Karpas-422 (cell line): ENCODE data around the gene TRAK1. TPM values are rescaled to one million over a fixed set of nuclear protein-coding genes. Genes with fewer than 3 reads are reported as not detected.

Experiments
- DNase-seq: peaks from one replicate; pipeline ENCODE4 v3.0.0-alpha.2; 2015
- H2AFZ ChIP-seq: fragments of 200-600 bp; sonication (generic); 2 replicates; pipeline ENCODE4 v1.6.1; 2014; ENCODE audit warnings: antibody characterized with exemption, low read length, mixed read lengths
- H3K27ac ChIP-seq: fragments of 200-600 bp; sonication (generic); 2 replicates; pipeline ENCODE4 v1.5.1; 2014; ENCODE audit warnings: mild to moderate bottlenecking, low read length, moderate library complexity
- H3K27me3 ChIP-seq: fragments of 200-600 bp; sonication (generic); 2 replicates; pipeline ENCODE4 v1.6.1; 2014; ENCODE audit warnings: low read length, mixed read lengths
- H3K36me3 ChIP-seq: fragments of 200-600 bp; sonication (generic); 2 replicates; pipeline ENCODE4 v1.6.1; 2014; ENCODE audit warnings: low read length, mixed read lengths; ENCODE audit not compliant: insufficient read depth
- H3K4me1 ChIP-seq: fragments of 200-600 bp; sonication (generic); 2 replicates; pipeline ENCODE4 v1.6.1; 2014; ENCODE audit warnings: mild to moderate bottlenecking, low read length, mixed read lengths
- H3K4me2 ChIP-seq: fragments of 200-600 bp; sonication (generic); 2 replicates; pipeline ENCODE4 v1.6.1; 2014; ENCODE audit warnings: low read length, low read depth, mild to moderate bottlenecking; ENCODE audit not compliant: poor library complexity, severe bottlenecking
- H3K4me3 ChIP-seq: fragments of 200-600 bp; sonication (generic); 2 replicates; pipeline ENCODE4 v1.5.1; 2014; ENCODE audit warnings: mild to moderate bottlenecking, antibody characterized with exemption, low read length, mixed read lengths
- H3K79me2 ChIP-seq: fragments of 200-600 bp; sonication (generic); 2 replicates; pipeline ENCODE4 v1.6.1; 2014; ENCODE audit warnings: mild to moderate bottlenecking, low read length, mixed read lengths
- H3K9ac ChIP-seq: fragments of 200-600 bp; sonication (generic); 2 replicates; pipeline ENCODE4 v1.6.0; 2014; ENCODE audit warnings: low read length
- H3K9me2 ChIP-seq: fragments of 200-600 bp; sonication (generic), shearing (Covaris generic); replicated peaks from 2 replicates; pipeline ENCODE4 v1.6.0; 2014; ENCODE audit warnings: mild to moderate bottlenecking, low read length, moderate library complexity; ENCODE audit not compliant: insufficient read depth
- H3K9me3 ChIP-seq: fragments of 300-700, 200-600 bp; sonication (generic); 2 replicates; pipeline ENCODE4 v1.6.1; 2014; ENCODE audit warnings: low read length, mixed read lengths
- H4K20me1 ChIP-seq: fragments of 200-600 bp; sonication (generic); 2 replicates; pipeline ENCODE4 v1.6.1; 2014; ENCODE audit warnings: mild to moderate bottlenecking, antibody characterized with exemption, low read length, low read depth; ENCODE audit not compliant: insufficient read depth
- total RNA-seq: library from RNA; depleted of rRNA; stranded (reverse); fragments of >200 nt; shearing (Covaris generic); gene quantifications from 2 replicates; pipeline ENCODE4 v1.2.3, GENCODE V29; 2014; ENCODE audit warnings: low replicate concordance

TRAK1 gene
- total RNA-seq, 1 experiment from 2014 or later: 72.8 TPM

- Histone ChIP-seq H3K27me3 (no peaks in the 10 kb centered on the region), H3K4me1 (no peaks in the 10 kb centered on the region), H2AFZ (no peak overlapping the region), H3K36me3 (peaks cover 24% of the 10 kb centered on the region; the same call in 1 of the 2 replicates), H3K4me3 (no peak overlapping the region), H3K9me2 (no peaks in the 10 kb centered on the region), H3K79me2 (0 out of 2 replicates have a peak, but pooled peaks cover 3% of the 10 kb centered on the region), H4K20me1 (no peaks in the 10 kb centered on the region), H3K27ac (no peak overlapping the region), H3K9me3 (no peaks in the 10 kb centered on the region), H3K4me2 (no peak overlapping the region), H3K9ac (no peak overlapping the region)
- no peak for DNase-seq
Measured at GRCh38 chr3:42210726-42211125, 119.6 kb downstream of the TRAK1 start.

- Histone ChIP-seq H4K20me1 (no peaks in the 10 kb centered on the region), H3K36me3 (peaks cover 21% of the 10 kb centered on the region; the same call in 1 of the 2 replicates), H3K27me3 (no peaks in the 10 kb centered on the region), H3K9me3 (no peaks in the 10 kb centered on the region), H3K9ac (no peak overlapping the region), H3K9me2 (no peaks in the 10 kb centered on the region), H3K4me3 (no peak overlapping the region), H3K4me2 (no peak overlapping the region), H3K4me1 (peaks cover 9% of the 10 kb centered on the region; the same call in 1 of the 2 replicates), H3K27ac (no peak overlapping the region), H2AFZ (no peak overlapping the region), H3K79me2 (0 out of 2 replicates have a peak, but pooled peaks cover 3% of the 10 kb centered on the region)
- DNase-seq: no peak
Measured at GRCh38 chr3:42213417-42213816, 122.3 kb downstream of the TRAK1 start.

- H3K4me1 ChIP-seq: peaks cover 13% of the 10 kb centered on the region
- 0 out of 2 replicates have a peak, but pooled peaks cover 3% of the 10 kb centered on the region for H3K79me2 ChIP-seq
- H3K36me3 ChIP-seq: peaks cover 19% of the 10 kb centered on the region; the same call in 1 of the 2 replicates
- no peaks in the 10 kb centered on the region for H4K20me1 ChIP-seq
- no peak overlapping the region for H3K27ac ChIP-seq
- H3K4me2 ChIP-seq: no peak overlapping the region
- no peak overlapping the region for H3K9ac ChIP-seq
- no peak overlapping the region for H2AFZ ChIP-seq
- no peak for DNase-seq
- no peaks in the 10 kb centered on the region for H3K9me3 ChIP-seq
- no peaks in the 10 kb centered on the region for H3K27me3 ChIP-seq
- no peaks in the 10 kb centered on the region for H3K9me2 ChIP-seq
- H3K4me3 ChIP-seq: no peak overlapping the region
Measured at GRCh38 chr3:42214064-42214463, 122.9 kb downstream of the TRAK1 start.

GRCh38 chr3:42214565-42215283 is 123.6 kb downstream of the TRAK1 start:
- H3K36me3 ChIP-seq: peaks cover 15% of the 10 kb centered on the region; the same call in 1 of the 2 replicates

GRCh38 chr3:42216302-42216701 is 125.1 kb downstream of the TRAK1 start:
- H3K4me2 ChIP-seq: no peak overlapping the region
- no peak overlapping the region for H3K4me3 ChIP-seq
- no peak overlapping the region for H2AFZ ChIP-seq
- peaks cover 18% of the 10 kb centered on the region; the same call in 1 of the 2 replicates for H3K36me3 ChIP-seq
- H3K9me3 ChIP-seq: no peaks in the 10 kb centered on the region
- H3K27ac ChIP-seq: no peak overlapping the region
- no peak overlapping the region for H3K9ac ChIP-seq
- no peaks in the 10 kb centered on the region for H3K79me2 ChIP-seq
- H3K9me2 ChIP-seq: no peaks in the 10 kb centered on the region
- no peaks in the 10 kb centered on the region for H4K20me1 ChIP-seq
- H3K27me3 ChIP-seq: no peaks in the 10 kb centered on the region
- H3K4me1 ChIP-seq: peaks cover 13% of the 10 kb centered on the region
- no peak for DNase-seq

More at GRCh38 chr3:42214565-42215283, 123.6 kb downstream of the TRAK1 start:
- no peak overlapping the region for H3K4me2 ChIP-seq
- no peak for DNase-seq
- no peak overlapping the region for H3K9ac ChIP-seq
- no peaks in the 10 kb centered on the region for H3K9me2 ChIP-seq
- H3K4me1 ChIP-seq: peaks cover 13% of the 10 kb centered on the region
- H2AFZ ChIP-seq: no peak overlapping the region
- no peak overlapping the region for H3K27ac ChIP-seq
- no peaks in the 10 kb centered on the region for H3K27me3 ChIP-seq
- H3K9me3 ChIP-seq: no peaks in the 10 kb centered on the region
- H3K4me3 ChIP-seq: no peak overlapping the region
- H4K20me1 ChIP-seq: no peaks in the 10 kb centered on the region
- H3K79me2 ChIP-seq: no peaks in the 10 kb centered on the region

GRCh38 chr3:42216931-42217333 is 125.8 kb downstream of the TRAK1 start:
- Histone ChIP-seq H3K27ac (no peak overlapping the region), H2AFZ (no peak overlapping the region), H3K79me2 (no peaks in the 10 kb centered on the region), H3K9ac (no peak overlapping the region), H3K4me3 (no peak overlapping the region), H3K4me1 (peaks cover 13% of the 10 kb centered on the region), H3K27me3 (no peaks in the 10 kb centered on the region), H3K9me2 (no peaks in the 10 kb centered on the region), H3K4me2 (no peak overlapping the region), H3K36me3 (peaks cover 12% of the 10 kb centered on the region; the same call in 1 of the 2 replicates), H3K9me3 (no peaks in the 10 kb centered on the region), H4K20me1 (no peaks in the 10 kb centered on the region)
- DNase-seq: no peak

- H3K4me3 ChIP-seq: no peak overlapping the region
- H3K27ac ChIP-seq: no peak overlapping the region
- no peak overlapping the region for H2AFZ ChIP-seq
- no peaks in the 10 kb centered on the region for H3K9me2 ChIP-seq
- H3K79me2 ChIP-seq: no peaks in the 10 kb centered on the region
- no peak overlapping the region for H3K4me2 ChIP-seq
- peaks cover 13% of the 10 kb centered on the region for H3K4me1 ChIP-seq
- H3K27me3 ChIP-seq: no peaks in the 10 kb centered on the region
- H3K9ac ChIP-seq: no peak overlapping the region
- no peaks in the 10 kb centered on the region for H3K9me3 ChIP-seq
- H3K36me3 ChIP-seq: peaks cover 13% of the 10 kb centered on the region; the same call in 1 of the 2 replicates
- H4K20me1 ChIP-seq: no peaks in the 10 kb centered on the region
- DNase-seq: no peak
Measured at GRCh38 chr3:42220436-42221121, 129.4 kb downstream of the TRAK1 start.

- 0 out of 2 replicates have a peak, but pooled peaks cover 13% of the 10 kb centered on the region for H3K36me3 ChIP-seq
- no peaks in the 10 kb centered on the region for H4K20me1 ChIP-seq
- no peak overlapping the region for H3K4me3 ChIP-seq
- no peak for DNase-seq
- H3K4me2 ChIP-seq: no peak overlapping the region
- H3K79me2 ChIP-seq: no peaks in the 10 kb centered on the region
- H3K9me3 ChIP-seq: no peaks in the 10 kb centered on the region
- no peaks in the 10 kb centered on the region for H3K27me3 ChIP-seq
- peaks cover 5% of the 10 kb centered on the region for H3K4me1 ChIP-seq
- H2AFZ ChIP-seq: no peak overlapping the region
- no peaks in the 10 kb centered on the region for H3K9me2 ChIP-seq
- no peak overlapping the region for H3K9ac ChIP-seq
- no peak overlapping the region for H3K27ac ChIP-seq
Measured at GRCh38 chr3:42222942-42223693, 132.0 kb downstream of the TRAK1 start.
